Mononuclear cell (primary cell): ENCODE measurements around the gene MBNL1. TPM values are rescaled to one million over a fixed set of nuclear protein-coding genes. Genes with fewer than 3 reads are reported as not detected.

Experiments
- H3K27me3 ChIP-seq: 2 replicates; pipeline ENCODE4 v1.6.0; 2011; ENCODE audit warnings: low read length, control low read depth; ENCODE audit not compliant: insufficient read depth
- H3K4me1 ChIP-seq: 2 replicates; pipeline ENCODE4 v1.5.1; 2011; ENCODE audit warnings: mild to moderate bottlenecking, low read length, control low read depth; ENCODE audit not compliant: insufficient read depth
- H3K4me3 ChIP-seq: 2 replicates; pipeline ENCODE4 v1.5.1; 2011; ENCODE audit warnings: mild to moderate bottlenecking, low read length, moderate library complexity
- H3K9me3 ChIP-seq: 2 replicates; pipeline ENCODE4 v1.5.1; 2011; ENCODE audit warnings: low read depth, mild to moderate bottlenecking, control low read depth, low read length
- total RNA-seq: library from RNA; depleted of rRNA; stranded (reverse); fragments of >200 nt; gene quantifications from one replicate; pipeline ENCODE4 v1.2.3, GENCODE V29; 2012

The MBNL1 gene
- total RNA-seq, 1 donor, result 929 TPM

DNA sequence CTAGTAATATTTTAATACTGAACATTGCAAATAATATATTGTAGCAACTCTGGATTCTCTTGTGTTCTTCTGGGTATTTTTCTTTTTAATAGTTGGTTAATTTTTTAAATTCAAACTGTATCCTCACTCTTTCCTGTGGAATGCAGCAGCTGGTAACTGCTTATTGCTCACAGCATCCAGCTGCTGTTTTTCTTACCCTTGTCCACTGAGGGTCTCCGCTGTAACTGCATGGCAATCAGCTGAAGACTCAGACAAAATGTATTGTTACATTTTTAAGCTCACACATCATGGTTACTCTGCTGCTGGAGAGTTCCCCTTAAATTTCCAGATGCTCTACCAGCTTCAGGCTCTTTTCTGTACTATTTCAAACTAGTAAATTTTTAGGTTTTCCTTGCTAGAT, 227.6 kb downstream of the MBNL1 start:
- Histone ChIP-seq H3K4me1 (peaks cover 9% of the 10 kb centered on the region), H3K9me3 (no peaks in the 10 kb centered on the region), H3K27me3 (no peaks in the 10 kb centered on the region), H3K4me3 (no peak overlapping the region)

DNA sequence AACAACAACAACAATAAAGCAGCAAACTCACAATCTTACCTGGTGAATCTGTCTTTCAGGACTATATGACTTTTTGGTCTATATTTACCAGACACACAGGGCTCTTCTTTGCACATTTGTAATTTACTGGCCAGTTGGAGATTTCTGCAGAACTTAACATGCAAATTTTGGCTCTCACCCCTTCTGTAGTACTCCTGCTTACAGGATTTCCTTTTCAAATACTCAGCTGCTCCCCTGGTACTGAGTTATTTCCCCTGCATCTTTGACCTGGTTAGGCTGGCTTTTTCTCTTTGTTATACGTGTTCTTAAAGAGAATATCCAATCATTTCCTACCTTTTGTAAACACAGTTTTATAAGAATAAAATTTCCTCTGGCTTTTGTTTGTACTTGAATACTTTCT, 228.0 kb downstream of the MBNL1 start:
- Histone ChIP-seq H3K4me1 (peaks cover 9% of the 10 kb centered on the region), H3K4me3 (no peak overlapping the region), H3K9me3 (no peaks in the 10 kb centered on the region), H3K27me3 (no peaks in the 10 kb centered on the region)

DNA sequence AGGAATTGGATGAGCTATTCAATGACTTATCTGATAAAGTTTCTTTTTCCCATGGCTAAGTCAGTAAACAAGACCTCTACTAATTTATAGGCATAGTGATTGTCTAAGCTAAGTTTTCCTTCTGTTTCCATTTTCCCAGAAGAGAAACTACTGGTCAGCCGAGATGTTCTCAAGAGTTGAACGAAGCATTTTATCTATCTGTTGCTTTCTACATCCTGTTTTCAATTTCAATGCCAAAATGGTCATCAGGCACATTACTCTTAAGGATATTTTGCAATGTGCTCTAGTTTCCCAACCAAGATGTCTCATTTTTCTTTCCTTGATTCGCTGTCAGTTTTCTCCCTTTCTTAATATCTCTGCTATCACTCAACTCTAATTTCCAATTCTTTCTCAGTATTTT, 228.7 kb downstream of the MBNL1 start:
- H3K4me3 ChIP-seq, result no peak overlapping the region

DNA sequence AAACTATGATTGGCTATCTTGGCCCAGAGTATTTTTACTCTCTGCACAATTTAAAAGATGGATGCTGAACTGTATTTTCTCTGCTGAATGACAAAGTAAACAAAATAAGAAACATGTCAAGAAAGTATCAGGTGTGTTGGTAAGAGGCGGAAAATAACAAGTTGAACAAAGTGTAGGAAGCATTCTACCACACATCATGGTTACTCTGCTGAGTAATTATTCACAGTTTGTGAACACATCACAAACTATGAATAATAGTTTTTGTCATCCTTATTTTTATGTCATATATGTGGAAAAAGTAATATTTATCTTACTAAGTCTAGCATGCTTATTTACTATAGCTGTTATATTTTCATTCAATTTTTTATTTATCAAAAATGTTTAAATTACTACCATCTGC, 229.2 kb downstream of the MBNL1 start:
- Histone ChIP-seq H3K27me3 (no peaks in the 10 kb centered on the region), H3K4me1 (peaks cover 9% of the 10 kb centered on the region), H3K4me3 (no peak overlapping the region), H3K9me3 (no peaks in the 10 kb centered on the region)

More for the DNA sequence above, 228.7 kb downstream of the MBNL1 start:
- Histone ChIP-seq H3K4me1 (peaks cover 9% of the 10 kb centered on the region), H3K27me3 (no peaks in the 10 kb centered on the region), H3K9me3 (no peaks in the 10 kb centered on the region)

DNA sequence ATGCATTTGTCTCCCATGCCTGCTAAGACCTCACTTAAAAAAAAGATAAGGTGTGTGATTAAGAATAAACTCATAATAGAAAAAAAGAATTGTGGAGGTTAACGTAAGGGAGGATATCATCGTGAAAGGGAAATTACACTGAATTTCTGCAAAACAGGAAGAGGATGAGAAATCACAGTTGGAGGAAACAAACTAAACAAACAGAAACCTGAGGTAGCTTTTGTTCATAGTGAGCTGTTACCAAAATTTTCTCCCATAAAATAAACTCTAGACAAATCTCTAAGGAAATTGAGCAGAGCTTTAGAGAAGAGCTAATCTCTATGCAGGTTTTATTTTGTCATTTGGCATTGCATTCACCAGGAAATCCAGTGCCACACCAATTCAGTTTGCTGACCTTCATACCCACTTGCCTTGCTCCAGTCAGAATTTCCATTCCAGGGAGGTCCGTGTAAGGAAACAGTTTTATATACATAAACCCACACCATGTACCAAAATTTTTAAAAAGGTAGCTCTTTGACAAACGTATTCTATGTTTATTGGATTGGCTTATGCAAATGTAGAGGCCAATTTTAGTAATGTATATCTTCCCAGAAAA, 231.2 kb downstream of the MBNL1 start:
- no peaks in the 10 kb centered on the region for H3K27me3 ChIP-seq
- no peaks in the 10 kb centered on the region for H3K9me3 ChIP-seq
- no peak overlapping the region for H3K4me3 ChIP-seq
- H3K4me1 ChIP-seq, result peaks cover 9% of the 10 kb centered on the region

DNA sequence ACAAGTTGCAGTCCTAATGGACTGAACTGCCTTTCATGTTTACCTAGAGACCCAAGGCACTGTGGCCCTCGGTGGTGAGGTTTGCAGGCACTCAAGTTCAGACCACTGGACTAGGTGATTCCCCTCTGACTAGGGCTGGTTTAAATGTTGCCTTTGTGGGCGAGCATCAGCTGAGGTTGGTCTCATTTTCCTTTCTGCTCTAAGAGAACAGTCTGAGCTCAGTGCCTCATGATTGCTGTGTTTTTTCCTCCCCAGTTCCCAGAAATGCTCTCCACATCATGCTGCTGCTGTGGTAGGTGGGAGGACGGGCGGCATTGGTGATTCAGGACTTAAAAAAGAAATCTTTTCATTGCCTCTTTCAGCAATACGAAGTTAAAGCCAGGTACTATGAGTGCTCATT, 237.2 kb downstream of the MBNL1 start:
- no peaks in the 10 kb centered on the region for H3K4me1 ChIP-seq
- no peaks in the 10 kb centered on the region for H3K9me3 ChIP-seq
- H3K4me3 ChIP-seq, result no peak overlapping the region
- H3K27me3 ChIP-seq, result no peaks in the 10 kb centered on the region

DNA sequence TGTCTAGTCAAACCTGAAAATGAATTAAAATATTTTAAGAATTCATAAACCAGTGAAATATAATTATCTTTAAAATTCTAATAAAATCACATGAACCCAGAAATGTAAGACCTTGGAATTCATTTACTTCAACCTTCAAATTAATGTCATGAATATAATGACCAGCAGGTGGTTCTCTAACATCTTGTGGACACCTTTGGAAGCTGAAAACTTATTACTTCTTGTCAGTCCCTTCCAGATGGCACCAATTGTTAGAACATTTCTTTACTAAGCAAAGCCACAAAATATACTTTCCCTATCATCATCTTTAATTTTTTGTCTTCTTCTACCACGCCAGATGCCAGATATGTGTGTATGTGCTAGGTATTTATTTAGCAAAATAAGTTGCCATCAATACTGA, 240.0 kb downstream of the MBNL1 start:
- no peaks in the 10 kb centered on the region for H3K4me1 ChIP-seq
- H3K27me3 ChIP-seq, result no peaks in the 10 kb centered on the region
- H3K9me3 ChIP-seq, result no peaks in the 10 kb centered on the region
- no peak overlapping the region for H3K4me3 ChIP-seq

DNA sequence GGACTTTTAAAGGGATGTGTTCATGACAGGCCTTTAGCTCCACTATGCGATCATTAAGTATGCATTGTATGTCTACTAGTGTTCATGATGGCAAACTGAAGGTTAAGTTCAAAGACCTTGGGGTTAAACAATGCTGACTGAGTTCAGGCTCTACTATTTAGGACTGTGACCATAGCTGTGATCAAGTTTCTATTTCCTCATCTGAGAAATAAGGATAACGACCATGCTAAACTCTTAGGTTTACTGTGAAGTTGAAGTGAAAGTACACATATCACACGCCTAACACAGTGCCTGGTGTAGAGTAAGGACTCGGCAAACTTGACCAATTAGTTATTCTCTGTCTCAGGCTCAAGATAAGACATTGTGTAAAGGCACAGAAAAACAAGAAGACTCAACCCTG, 243.2 kb downstream of the MBNL1 start:
- Histone ChIP-seq H3K9me3 (no peaks in the 10 kb centered on the region), H3K27me3 (no peaks in the 10 kb centered on the region), H3K4me1 (peaks cover 3% of the 10 kb centered on the region), H3K4me3 (no peak overlapping the region)

DNA sequence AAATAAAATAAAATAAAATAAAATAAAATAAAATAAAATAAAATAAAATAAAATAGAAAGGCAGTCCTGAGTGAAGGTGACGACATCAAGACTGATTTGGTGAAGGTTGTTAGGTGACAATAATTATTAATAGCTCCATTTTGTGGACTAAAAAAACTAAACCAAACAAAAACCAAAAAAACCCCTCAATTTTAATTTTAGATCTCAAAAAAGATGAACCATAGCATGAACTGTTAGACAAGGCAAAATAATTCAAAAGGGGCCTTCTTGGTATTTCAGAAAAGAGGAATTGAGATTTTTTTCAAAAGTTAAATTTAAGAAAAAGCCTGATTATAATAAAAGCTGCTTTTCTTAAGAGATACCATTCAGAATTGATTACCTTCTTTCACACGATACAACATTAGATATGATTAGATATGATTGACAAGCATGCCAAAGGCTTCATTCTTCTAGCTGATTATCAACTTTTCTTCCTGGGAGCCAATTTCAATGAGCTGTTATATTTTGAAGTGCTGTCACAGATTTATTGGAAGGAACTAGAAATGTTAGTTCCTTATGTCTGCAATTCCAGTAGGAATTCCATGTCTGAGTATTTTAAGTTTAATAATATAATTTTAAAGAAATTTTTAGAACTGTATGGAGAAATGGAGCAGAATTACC, 244.7 kb downstream of the MBNL1 start:
- Histone ChIP-seq H3K9me3 (no peaks in the 10 kb centered on the region), H3K4me3 (no peak overlapping the region), H3K27me3 (no peaks in the 10 kb centered on the region), H3K4me1 (peaks cover 5% of the 10 kb centered on the region)
